Nephron progenitor cell (in vitro differentiated cells): Measurements from ENCODE around the gene P2RX2.
A peak's percentile ranks its signal among the peaks of the same experiment; 100 is the strongest.

Source experiments
- DNase-seq: peaks from one replicate; pipeline ENCODE4 v3.0.0; 2021
- H3K27ac Mint-ChIP-seq: 2 replicates; pipeline ENCODE4 v1.8.0; 2021; ENCODE audit warnings: mild to moderate bottlenecking, moderate library complexity, mixed read lengths
- H3K27me3 Mint-ChIP-seq: 2 replicates; pipeline ENCODE4 v1.8.0; 2021; ENCODE audit warnings: mild to moderate bottlenecking, low read depth, mixed read lengths; ENCODE audit not compliant: poor library complexity
- H3K36me3 Mint-ChIP-seq: 2 replicates; pipeline ENCODE4 v1.8.0; 2021; ENCODE audit warnings: low read depth, mixed read lengths
- H3K4me1 Mint-ChIP-seq: 2 replicates; pipeline ENCODE4 v1.8.0; 2021; ENCODE audit warnings: mixed read lengths
- H3K4me3 Mint-ChIP-seq: 2 replicates; pipeline ENCODE4 v1.8.0; 2021; ENCODE audit warnings: mild to moderate bottlenecking, moderate library complexity, mixed read lengths
- H3K9me3 Mint-ChIP-seq: 2 replicates; pipeline ENCODE4 v1.8.0; 2021; ENCODE audit warnings: mild to moderate bottlenecking, moderate library complexity, mixed read lengths
- TF ChIP-seq, protein P1 (sequence below): fragments of 200-600 bp; sonication (generic); IDR thresholded peaks from 2 replicates; pipeline ENCODE4 v1.5.0; 2021; ENCODE audit warnings: antibody characterized with exemption

The P2RX2 gene

DNA sequence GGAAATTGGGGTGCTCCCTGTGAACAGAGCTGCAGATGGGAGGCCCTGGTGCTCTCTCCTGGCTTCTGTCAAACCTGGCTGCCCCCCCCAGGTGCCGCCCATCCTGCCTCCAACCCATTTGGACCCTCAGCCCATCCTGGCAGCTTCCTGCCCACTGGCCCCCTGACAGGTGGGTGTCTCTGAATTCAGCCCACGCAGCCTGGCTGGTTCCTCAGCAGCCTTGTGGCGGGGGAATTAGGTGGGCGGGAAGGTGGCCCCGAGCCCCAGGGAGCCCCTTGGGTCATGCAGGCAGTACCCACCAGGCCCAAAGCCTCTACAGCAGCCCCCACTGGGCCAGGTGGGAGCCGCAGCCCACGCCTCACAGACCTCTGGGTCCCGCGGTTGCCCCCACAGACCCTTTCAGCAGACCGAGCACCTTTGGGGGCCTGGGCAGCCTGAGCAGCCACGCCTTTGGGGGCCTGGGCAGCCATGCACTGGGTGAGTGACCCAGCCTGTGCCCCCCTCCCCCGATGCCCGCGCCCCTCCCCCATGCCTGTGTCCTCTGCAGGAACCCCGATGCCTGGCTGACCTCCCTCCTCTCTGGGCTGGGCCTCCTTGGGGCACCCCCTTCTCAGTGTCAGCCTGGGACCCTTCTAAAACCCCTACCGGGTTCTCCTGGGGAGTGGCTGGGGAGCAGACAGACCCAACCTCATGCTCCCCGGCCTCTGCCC is 37.1 kb upstream of the P2RX2 start:
- TF ChIP-seq, protein P1, sequence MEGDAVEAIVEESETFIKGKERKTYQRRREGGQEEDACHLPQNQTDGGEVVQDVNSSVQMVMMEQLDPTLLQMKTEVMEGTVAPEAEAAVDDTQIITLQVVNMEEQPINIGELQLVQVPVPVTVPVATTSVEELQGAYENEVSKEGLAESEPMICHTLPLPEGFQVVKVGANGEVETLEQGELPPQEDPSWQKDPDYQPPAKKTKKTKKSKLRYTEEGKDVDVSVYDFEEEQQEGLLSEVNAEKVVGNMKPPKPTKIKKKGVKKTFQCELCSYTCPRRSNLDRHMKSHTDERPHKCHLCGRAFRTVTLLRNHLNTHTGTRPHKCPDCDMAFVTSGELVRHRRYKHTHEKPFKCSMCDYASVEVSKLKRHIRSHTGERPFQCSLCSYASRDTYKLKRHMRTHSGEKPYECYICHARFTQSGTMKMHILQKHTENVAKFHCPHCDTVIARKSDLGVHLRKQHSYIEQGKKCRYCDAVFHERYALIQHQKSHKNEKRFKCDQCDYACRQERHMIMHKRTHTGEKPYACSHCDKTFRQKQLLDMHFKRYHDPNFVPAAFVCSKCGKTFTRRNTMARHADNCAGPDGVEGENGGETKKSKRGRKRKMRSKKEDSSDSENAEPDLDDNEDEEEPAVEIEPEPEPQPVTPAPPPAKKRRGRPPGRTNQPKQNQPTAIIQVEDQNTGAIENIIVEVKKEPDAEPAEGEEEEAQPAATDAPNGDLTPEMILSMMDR, result no peak
- DNase-seq, result no peak
- Mint-ChIP-seq H3K27me3 (peaks cover 46% of the 10 kb centered on the region), H3K4me1 (peaks cover 34% of the 10 kb centered on the region), H3K27ac (no peak overlapping the region), H3K36me3 (peaks cover 36% of the 10 kb centered on the region), H3K9me3 (no peaks in the 10 kb centered on the region), H3K4me3 (peak overlapping the region; percentile 70)

- Mint-ChIP-seq H3K27ac (no peak overlapping the region), H3K27me3 (peaks cover 51% of the 10 kb centered on the region), H3K4me3 (peak overlapping the region; percentile 70), H3K9me3 (no peaks in the 10 kb centered on the region), H3K4me1 (peaks cover 34% of the 10 kb centered on the region), H3K36me3 (peaks cover 36% of the 10 kb centered on the region)
- TF ChIP-seq, protein P1, result no peak
- DNase-seq, result peak; percentile 69
Measured at GRCh38 chr12:132582058-132582420, 36.5 kb upstream of the P2RX2 start.

DNA sequence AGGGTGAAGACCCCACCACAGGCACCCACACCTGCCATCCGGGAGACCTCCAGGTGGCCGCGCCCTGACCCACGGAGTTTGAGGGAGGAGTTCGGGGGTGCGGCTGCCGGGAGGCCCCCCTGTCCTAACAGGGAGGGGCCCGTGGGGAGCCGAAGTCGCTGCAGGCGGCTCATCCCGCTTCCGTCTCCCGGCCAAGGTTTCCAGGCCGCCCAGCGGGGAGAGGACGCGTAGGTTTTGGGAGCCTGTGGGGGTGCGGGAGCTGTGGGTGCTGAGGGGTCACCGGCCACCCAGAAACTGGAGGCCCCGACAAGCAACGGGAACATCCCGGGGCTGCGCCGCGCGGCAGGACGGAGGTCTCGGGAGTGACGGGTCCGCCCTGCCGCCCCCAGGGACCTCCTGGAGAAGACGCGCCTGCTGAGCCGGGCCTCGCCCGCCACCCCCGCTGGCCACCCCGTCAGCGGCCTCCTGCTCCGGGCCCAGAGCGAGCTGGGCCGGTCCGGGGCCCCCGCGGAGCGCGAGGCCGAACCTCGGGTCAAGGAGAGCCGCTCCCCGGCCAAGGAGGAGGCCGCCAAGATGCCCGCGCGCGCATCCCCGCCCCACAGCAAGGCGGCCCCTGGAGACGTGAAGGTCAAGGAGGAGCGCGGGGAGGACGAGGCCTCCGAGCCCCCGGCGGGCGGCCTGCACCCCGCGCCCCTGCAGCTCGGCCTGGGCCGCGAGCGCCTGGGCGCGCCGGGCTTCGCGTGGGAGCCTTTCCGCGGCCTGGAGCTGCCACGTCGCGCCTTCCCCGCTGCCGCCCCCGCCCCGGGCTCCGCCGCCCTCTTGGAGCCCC is 35.8 kb upstream of the P2RX2 start:
- TF ChIP-seq, protein P1, result no peak
- H3K27me3 Mint-ChIP-seq, result peaks cover 56% of the 10 kb centered on the region
- H3K9me3 Mint-ChIP-seq, result no peaks in the 10 kb centered on the region
- H3K4me3 Mint-ChIP-seq, result peak overlapping the region; percentile 62
- peaks cover 34% of the 10 kb centered on the region for H3K36me3 Mint-ChIP-seq
- peak; percentile 35 for DNase-seq
- peaks cover 33% of the 10 kb centered on the region for H3K4me1 Mint-ChIP-seq
- H3K27ac Mint-ChIP-seq, result no peak overlapping the region

GRCh38 chr12:132583411-132583710 is 35.2 kb upstream of the P2RX2 start:
- Mint-ChIP-seq H3K9me3 (no peaks in the 10 kb centered on the region), H3K27ac (no peak overlapping the region), H3K4me1 (peaks cover 27% of the 10 kb centered on the region), H3K27me3 (peaks cover 58% of the 10 kb centered on the region), H3K4me3 (peak overlapping the region; percentile 82), H3K36me3 (peaks cover 28% of the 10 kb centered on the region)
- peak; percentile 52 for DNase-seq
- TF ChIP-seq, protein P1, result no peak

- Mint-ChIP-seq H3K4me1 (peaks cover 23% of the 10 kb centered on the region), H3K27me3 (peaks cover 58% of the 10 kb centered on the region), H3K9me3 (no peaks in the 10 kb centered on the region), H3K27ac (no peak overlapping the region), H3K36me3 (peaks cover 24% of the 10 kb centered on the region), H3K4me3 (peak overlapping the region; percentile 82)
- TF ChIP-seq, protein P1, result no peak
- peak; percentile 62 for DNase-seq
Measured at GRCh38 chr12:132583736-132584135, 34.8 kb upstream of the P2RX2 start.
